IPS-11a (cell line): ENCODE measurements around the gene TMEM123.

Experiments
- H3K4me3 ChIP-seq: one replicate; pipeline ENCODE4 v1.5.1; 2013; ENCODE audit warnings: low read depth, low read length, control low read depth

TMEM123 gene

DNA sequence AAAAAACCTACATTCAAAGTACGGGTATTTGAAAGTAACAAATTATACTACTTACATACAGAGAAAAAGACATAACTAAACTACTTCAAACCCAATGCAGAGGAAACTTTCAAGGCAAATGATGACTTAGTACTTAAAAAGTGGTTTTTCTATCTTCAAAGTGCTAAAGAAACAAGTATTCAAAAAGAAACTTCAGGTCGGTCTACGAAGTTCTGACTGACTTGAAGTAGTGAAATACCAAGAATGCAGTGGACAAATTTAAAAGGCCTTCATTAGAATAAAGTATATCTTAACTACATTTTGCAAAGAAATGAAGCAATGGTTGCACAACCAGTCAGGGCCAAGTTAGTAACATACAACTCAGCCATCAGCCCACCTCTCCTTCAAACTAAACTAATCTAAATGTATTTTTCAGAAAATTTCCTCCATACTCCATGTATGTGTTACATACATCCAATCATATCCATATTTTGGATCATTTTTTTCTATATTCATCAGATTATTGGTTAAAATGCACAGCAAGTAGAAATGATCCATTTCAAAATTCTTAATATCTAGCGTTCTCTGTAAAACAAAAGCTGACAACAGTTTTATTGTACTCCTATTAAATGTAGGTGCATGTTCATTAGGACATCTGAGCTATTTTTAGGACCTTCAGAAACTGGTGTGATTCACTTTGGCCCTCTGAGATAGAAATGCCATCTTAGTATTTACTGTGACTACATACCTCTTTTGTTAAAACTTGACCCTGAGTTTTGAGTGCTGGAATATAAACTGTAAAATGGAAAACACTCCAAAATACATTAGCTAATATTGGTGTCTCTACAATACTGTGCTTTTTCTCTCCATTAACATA lies 55.6 kb downstream of the TMEM123 start:
- no peak overlapping the region for H3K4me3 ChIP-seq

DNA sequence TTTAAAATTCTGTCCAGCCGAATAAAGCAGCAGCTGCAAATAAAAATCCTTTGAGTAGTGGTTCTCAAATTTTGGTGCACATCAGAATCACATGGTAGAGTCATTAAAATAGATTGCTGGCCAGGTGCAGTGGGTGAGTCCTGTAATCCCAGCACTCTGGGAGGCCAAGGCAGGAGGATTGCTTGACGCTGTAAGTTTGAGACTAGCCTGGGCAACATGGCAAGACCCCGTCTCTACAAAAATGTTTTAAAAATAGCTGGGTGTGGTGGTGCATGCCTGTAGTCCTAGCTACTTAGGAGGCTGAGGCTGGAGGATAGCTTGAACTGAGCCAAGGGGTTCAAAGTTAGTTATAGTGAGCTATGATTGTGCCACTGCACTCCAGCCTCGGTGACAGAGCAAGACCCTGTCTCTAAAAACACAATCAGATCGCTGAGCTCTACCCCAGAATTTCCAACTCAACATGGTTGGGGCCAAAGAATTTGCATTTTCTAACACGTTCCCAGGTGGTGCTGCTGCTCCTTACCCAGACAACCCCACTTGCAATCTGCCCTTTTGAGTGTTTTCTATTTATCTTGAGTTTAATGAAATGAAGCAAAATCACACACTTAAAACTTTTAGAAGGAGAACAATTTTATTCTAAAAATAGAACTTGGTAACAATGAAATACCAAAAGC lies 56.7 kb downstream of the TMEM123 start:
- no peak overlapping the region for H3K4me3 ChIP-seq

DNA sequence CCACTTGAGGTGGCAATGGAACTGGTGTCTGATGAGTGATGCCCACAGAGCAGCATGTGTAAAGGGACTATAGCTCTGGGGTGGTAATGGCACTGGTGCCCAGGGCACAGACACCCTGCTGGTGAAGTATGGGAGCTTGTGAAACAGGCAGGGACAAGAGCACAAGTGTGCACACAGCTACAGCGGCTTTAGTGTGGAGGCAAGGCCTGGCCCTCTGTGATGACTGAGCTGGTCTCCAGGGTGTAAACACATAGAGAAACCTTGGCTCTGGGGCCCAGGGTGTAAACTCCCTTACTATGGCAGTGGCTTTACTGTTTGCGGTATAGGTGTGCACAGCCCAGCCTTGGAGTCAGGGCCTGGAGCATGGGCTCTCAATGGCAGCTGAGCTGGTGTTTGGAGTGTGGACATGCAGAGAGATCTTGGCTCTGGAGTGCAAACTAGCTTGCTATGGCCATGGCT lies 59.3 kb downstream of the TMEM123 start:
- H3K4me3 ChIP-seq: no peak overlapping the region

DNA sequence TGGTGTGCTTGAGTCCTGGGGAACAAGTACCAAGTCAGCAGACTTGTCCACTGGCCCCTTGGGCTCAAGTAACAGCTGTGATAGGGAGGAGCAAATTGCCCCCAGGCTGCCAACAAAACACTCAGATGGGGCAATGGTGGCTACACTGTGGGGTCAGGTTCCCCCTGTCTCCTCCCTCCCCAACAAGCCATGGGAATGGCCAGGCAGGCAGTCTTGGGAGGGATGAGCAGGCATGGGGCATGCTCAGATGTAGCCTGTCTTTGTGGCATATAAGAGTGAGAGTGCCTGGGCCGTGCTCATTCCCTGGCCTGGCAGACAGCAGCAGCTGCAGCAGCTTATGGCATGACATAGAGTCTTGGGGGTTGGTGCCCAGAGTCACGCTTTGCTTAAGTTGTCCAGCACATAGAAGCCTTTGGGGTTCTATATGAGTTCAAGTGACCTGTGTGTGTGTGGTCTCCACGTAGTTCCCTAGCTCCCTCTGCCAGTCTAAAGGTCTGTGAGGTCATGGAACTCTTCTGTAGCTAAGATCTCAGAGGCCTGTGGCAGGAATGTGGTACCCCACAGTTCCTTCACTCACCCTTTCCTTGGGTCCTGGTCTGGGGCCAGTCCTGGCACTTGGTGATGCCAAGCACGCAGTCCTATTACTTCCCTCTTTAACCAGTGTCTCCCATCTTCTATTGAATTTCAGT lies 60.9 kb downstream of the TMEM123 start:
- no peak overlapping the region for H3K4me3 ChIP-seq

DNA sequence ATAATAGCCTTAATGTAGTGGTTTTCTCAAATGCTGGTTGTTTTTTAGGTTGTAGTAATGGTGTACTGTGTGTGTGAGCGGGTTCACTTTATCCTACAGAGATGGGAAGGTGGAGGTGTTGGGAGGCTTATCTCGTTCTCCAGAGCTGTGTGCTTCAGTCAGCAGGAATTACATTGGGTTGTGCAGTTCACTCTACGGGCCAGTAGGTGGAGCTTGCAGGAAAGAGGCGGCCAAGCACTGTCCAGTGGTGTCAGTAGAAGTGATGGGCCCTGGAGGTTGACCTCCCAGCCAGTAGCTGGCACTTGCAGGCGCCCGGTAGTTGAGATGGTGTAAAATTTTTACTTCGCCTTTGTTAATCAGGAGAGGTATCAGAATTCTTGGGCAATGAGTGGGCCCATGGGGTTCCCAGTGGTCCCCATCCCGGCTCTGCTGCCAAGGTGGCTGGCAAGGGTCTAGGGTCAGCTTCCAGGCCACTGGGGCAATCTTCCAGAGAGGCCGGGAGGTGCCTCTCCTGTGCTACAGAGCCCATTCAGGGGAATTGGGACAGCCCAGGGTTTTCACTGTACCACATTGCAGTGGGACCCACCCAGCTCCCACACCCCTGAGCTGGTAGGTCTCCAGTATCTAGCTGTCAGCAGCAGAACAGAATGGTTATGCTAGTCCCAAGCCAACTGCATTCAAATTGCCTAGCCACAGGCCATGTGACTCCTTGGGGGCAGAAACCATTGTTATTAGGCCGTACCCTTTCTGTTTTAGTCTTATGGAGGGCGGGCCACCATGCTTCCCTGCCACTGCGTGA lies 61.7 kb downstream of the TMEM123 start:
- no peak overlapping the region for H3K4me3 ChIP-seq

DNA sequence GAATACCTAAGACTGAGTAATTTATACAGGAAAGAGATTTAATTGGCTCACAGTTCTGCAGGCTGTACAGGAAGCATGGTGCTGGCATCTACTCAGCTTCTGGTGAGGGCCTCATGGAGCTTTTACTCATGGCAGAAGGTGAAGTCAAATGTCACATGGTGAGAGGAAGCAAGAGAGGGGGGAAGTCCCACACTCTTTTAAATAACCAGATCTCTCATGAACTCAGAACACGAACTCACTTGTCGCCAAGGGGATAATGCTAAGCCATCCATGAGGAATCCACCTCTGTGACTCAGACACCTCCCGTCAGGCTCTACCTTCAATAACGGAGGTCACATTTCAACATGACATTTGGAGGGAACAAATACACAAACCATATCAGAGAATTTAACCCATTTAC lies 63.3 kb downstream of the TMEM123 start:
- H3K4me3 ChIP-seq: no peak overlapping the region

DNA sequence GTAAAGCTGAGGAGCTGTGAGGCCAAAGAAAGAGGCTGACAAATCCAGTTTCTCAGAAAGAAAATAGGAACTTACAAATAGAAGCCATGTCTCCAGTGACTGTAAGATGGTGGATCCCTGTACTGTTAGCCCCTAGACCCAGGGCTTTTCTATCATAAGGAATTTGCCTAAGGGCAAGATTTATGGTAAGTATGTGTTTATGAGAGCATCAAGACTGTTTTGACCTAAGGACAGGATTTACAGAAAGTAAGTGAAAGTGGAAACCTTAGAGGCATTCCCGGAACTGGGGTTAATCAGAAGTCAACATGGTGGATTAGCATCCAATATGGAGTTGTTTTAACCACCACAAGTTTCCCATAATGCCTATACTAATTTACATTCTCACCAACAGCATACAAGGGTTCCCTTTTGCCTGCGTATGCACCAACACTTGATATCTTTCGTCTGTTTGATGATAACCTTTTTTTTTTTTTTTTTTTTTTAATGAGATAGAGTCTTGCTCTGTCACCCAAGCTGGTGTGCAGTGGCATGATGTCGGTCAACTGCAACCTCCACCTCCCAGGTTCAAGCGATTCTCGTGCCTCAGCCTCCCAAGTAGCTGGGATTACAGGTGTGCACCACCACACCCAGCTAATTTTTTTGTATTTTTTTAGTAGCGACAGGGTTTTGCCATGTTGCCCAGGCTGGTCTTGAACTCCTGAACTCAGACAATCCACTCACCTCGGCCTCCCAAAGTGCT lies 65.4 kb downstream of the TMEM123 start:
- H3K4me3 ChIP-seq: no peak overlapping the region

DNA sequence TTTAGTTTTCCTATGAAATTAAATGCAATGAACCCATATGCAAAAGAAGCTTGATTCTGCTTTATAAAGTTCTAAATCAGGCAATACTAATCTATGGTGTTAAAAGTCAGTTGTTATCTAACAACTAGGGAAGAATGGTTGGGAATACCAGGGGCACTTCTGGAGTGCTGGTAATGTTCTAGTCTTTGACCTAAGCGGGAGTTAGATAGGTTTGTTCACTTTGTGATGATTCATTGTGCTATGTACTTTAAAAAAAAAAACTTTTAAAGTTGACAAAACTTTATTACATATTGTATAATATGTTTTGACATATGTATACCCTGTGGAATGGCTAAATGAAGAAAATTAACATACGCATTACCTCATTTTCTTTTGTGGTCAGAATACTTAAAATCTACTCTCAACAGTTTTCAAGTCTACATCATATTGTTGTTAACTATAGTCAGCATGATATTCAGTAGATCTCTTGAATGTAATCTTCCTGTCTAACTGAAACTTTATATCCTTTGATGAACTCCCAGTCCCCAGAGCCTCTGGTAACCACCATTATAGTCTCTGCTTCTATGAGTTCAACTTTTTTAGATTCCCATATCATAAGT lies 66.3 kb downstream of the TMEM123 start:
- no peak overlapping the region for H3K4me3 ChIP-seq

DNA sequence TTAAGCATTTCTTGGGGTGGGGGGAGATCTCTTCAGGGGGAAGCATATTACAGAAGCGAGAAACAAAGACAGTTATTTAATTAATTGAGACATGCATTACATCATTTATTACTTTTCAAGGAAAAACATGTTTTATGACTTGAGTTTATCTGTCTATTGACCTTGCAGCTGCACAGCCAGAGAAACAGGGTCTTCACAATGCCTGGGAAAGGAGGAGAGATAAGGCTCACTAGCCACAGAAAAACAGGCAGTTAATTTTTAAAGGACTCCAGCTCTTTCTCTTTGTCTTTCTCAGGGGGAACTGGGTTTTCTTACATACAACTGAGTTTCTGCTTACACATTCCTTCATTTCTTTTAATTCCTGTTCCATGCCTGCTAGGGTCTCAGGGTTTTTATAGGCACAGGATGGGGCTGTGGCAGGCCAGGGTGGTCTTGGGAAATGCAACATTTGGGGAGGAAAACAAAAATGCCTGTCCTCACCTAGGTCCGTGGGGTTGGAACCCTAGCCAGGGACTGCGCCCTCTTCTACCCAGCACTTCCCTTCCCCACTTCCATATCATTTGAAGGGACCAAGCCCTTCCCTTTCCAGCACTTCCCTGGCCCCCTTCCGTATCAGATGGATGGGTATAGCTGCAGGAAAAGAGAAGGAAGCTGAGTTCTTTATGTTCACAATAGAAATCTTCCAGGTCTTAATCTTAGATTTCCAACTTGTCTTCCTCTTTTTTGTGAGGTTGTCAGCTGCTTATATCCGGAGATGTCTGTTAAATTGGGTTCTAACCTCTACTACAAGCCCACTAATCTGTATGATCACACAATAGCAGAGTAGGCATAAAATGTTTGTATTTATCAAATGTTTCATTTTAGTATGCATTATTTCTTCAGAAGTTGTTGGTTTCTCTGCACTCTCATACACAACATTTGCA lies 67.2 kb downstream of the TMEM123 start:
- H3K4me3 ChIP-seq: no peak overlapping the region

DNA sequence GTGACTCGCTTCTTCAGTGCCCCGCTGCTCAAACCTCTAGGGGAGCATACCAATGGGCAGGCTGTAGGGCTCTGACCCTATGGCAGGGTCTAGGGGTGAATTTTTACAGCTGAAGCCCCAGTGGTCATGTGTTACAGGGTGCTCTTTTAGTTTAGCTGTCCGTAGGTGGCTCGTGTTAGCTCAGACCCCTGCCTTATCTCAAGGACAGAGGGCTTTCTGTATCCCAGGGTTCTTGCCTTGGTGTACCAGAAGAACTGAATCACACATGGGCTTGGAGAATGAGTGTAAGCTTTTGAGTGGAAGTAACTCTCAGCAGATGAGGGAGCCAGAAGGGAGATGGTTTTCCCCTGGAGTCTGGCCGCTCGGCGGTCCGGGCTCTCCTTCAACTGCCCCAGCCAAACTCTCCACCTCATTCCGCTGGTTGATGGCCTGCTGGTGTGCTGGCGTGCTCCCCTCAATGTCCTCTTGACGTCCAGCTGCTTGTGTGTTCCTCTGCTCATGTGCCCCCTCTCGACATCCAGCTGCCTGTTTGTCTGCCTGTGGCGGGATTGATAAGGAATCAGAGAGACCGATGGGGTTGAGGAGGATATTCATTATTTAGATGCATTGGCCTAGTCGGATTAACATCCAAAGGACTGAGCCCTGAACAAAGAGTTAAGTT lies 68.0 kb downstream of the TMEM123 start:
- no peak overlapping the region for H3K4me3 ChIP-seq

DNA sequence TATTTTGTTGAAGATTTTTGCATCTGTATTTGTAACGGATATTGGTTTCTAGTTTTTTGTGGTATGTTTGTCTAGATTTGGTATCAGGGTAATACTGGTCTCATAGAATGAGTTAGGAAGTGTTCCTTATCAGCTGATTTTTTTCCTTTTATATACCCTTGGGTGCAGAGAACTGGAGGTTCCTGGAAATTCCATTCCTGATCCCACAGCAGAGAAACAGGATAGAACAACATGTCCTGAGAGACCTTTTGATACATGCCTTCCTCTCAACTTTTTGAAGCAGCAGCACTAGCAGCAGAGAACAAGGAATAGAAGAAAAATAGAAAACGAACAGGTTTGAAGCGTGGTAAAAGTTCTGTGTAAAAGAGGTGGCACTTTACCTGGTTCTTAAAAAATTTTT lies 68.7 kb downstream of the TMEM123 start:
- H3K4me3 ChIP-seq: no peak overlapping the region

DNA sequence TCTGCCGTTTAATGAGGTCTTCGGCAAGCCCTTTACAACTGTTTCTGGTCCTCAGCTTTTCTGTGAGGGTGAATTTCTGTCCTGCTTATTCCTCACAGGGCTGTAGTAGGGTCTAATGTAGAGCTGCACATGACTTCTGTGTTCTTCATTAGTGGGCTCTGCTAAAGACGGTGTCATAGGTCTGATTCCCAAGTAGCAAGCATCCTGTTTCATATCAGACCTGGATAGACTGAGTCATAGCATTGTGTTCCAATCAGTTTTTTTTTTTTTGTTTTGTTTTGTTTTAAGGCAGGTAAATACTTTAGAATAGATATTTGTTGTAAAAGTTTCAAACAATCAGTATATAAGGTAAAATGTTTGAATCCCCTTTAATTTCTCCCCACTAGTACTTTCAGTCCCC lies 70.2 kb downstream of the TMEM123 start:
- no peak overlapping the region for H3K4me3 ChIP-seq

DNA sequence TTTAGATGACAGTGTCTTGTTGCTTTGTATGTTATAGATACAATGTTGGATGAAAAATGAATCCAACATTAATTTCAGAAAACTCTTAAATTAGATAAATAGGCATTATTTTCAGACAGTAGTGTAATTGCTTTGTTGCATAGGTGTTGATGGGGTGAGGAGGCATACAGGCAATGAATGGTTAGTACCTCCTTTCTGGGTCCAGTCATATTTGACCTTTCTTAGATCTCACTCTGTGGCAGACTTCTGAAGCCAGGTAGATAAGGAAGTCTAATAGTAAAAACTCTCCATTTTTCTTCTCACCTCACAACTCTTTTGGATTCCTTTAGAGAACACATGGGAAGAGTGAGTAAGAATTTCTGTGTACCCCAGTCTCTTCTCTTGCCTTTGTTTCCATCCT lies 73.7 kb downstream of the TMEM123 start:
- H3K4me3 ChIP-seq: no peak overlapping the region

DNA sequence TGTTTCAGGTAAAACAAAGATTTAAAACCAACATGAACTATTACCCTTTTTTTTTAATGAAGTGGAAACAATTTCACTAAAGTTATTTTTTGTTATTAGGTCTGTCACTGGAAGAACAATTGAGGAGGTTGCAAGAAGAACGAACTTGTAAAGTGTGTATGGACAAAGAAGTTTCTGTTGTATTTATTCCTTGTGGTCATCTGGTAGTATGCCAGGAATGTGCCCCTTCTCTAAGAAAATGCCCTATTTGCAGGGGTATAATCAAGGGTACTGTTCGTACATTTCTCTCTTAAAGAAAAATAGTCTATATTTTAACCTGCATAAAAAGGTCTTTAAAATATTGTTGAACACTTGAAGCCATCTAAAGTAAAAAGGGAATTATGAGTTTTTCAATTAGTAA lies 74.7 kb downstream of the TMEM123 start:
- no peak overlapping the region for H3K4me3 ChIP-seq

DNA sequence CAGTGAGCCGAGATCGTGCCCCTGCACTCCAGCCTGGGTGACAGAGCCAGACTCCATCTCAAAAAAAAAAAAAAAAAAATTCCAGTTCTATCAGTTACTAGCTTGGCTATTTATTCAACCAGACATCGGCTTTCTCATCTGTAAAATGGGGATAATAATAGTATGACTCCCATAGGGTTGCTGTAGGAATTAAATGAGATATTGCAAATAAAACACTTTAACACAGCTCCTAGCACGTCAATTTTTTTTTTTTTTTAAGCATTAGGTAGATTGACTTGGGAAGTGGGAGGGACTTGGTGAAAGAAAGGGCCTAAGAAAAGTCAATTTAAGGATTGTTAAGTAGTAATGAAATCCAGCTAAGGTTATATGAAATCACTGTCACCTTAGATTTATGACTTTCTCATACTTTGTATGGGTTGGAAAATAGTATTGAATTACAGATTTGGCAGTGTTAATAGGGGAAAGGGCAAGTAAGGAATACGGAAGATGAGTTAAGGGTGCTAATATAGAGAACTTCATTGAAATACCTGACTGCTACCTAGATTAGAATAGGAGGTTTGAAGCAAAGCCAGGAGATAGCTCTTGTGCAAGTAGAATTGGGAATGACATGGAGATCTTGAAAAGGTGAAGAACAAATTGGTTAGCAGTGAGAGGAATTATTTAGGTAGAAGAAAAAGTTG lies 76.7 kb downstream of the TMEM123 start:
- no peak overlapping the region for H3K4me3 ChIP-seq

DNA sequence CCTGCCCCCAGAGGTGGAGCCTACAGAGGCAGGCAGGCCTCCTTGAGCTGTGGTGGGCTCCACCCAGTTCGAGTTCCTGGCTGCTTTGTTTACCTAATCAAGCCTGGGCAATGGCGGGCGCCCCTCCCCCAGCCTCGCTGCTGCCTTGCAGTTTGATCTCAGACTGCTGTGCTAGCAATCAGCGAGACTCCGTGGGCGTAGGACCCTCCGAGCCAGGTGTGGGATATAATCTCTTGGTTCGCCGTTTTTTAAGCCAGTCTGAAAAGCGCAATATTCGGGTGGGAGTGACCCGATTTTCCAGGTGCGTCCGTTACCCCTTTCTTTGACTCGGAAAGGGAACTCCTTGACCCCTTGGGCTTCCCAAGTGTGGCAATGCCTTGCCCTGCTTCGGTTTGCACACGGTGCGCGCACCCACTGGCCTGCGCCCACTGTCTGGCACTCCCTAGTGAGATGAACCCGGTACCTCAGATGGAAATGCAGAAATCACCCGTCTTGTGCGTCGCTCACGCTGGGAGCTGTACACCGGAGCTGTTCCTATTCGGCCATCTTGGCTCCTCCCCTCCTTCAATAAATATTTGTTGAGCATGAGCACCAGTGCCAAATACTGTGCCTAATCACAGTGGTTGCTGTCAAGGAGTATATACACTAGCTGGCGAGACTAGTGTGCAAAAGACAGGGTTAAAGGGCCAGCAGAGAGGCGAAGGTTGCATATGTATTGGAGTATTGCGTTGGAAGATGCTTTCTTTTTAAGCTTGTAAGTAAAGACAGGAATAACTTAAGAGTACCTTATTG lies 77.7 kb downstream of the TMEM123 start:
- peak overlapping the region; percentile 35 for H3K4me3 ChIP-seq

DNA sequence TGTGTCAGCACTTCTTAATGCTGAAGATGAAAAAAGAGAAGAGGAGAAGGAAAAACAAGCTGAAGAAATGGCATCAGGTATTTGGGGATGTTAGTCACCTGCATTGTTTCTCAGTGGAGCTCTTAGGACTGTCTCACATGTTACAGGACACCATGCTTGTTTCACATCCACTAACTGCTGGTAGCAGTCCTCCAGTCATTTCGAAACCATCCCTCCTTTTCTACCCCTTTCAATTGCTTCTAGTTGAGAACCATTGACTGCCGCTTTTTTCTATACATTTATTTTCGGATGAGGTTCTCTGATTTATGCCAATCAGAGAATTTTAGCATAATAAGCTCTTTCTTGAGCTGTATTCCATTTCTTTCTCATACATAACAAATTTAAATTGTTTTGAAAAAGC lies 84.1 kb downstream of the TMEM123 start:
- H3K4me3 ChIP-seq: no peak overlapping the region
